IPS DF 19.7 (cell line): ENCODE results near the gene REG3G.
"Not testable (repeated sequence)": the region's sequence is repeated elsewhere in the genome, so short reads cannot be mapped to it uniquely, and the experiment has no call there.

ENCODE experiments used
- DNase-seq: peaks from one replicate; pipeline ENCODE4 v3.0.0-alpha.2; 2013; ENCODE audit warnings: low read depth, low spot score

REG3G gene

GRCh38 chr2:79016342-79016741, 9.2 kb upstream of the REG3G start:
- DNase-seq: no peak

- no peak for DNase-seq
Observed at GRCh38 chr2:79026061-79026460, 559 bp downstream of the REG3G start.

DNA sequence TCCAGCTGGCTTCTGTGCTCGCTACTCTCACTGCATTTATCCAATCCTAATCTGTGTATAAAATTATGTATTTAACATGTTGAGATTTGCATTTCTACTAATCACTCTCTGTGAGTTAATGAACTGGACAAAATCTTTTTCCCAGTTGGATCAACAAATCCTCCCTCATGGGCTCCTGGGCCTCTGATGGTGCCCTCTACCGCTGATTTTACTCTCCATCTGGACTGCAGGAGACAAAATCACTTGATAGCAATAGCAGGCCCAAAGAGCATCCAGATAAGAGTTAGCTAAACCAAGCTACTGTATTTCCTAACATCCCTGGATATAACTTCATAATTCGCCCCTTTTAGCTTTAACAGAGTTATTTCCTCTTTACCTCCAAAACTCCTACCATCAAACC, 14.4 kb downstream of the REG3G start:
- no peak for DNase-seq

GRCh38 chr2:79041032-79041448, 15.5 kb downstream of the REG3G start:
- no peak for DNase-seq

- DNase-seq: not testable (repeated sequence)
Observed at GRCh38 chr2:79053486-79053885, 28.0 kb downstream of the REG3G start.

- not testable (repeated sequence) for DNase-seq
Observed at GRCh38 chr2:79054769-79055168, 29.3 kb downstream of the REG3G start.

DNA sequence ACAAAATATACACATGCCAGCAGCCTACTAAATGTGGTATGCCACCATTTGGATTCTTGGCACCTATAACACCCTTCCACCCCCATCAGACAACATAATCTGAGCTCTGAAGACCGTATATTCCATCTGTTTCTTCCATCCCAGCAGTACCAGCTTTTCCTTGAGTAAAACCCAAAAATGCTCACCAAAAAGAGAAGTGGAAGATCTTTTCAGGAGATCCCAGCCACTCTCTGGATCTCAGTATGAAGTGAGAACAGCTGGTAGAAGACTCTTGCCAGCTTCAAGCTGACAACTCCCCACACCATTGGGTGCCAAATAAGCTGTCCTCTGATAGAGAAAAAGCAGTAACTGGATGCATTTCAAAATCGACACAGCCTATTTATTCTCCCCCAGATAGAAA, 39.7 kb downstream of the REG3G start:
- DNase-seq: no peak

DNA sequence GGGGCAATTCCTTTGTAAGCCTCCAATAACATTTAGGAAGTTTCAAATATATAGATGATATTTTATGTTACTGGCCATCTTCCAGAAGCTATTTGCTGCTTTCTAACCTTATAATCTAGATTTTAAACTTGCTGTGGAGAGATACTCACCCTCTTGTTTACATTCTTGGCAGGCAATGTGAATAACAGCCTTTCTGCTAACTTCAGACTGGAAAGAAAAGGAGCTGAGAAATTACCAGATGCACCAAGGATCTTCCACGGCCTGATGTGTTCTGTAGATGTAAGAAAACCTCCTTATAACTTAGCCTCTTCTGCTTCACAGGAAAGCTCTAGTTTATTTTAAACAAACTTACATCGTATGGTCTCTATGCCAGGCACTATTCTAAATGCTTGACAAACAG, 45.6 kb downstream of the REG3G start:
- DNase-seq: no peak
